Thyroid gland (tissue), 4 donors: ENCODE results near the gene MYADM. TPM values are rescaled to one million over a fixed set of nuclear protein-coding genes. Genes with fewer than 3 reads are reported as not detected.

Experiments
- DNase-seq, 2 donors: peaks; one replicate each; pipeline ENCODE4 v3.0.0-alpha.2; 2019
- H3K27ac ChIP-seq, 3 donors: fragments of 200-600 bp; sonication (generic); 1 replicate in 2 of 3; 2 replicates in 1 of 3; pipeline ENCODE4 v1.5.1; 2016 to 2019; ENCODE audit warnings: mild to moderate bottlenecking in 1 of 3, moderate library complexity in 1 of 3
- H3K27me3 ChIP-seq: fragments of 200-600 bp; sonication (generic); one replicate; pipeline ENCODE4 v1.5.1; 2019
- H3K36me3 ChIP-seq, 2 donors: fragments of 200-600 bp; sonication (generic); one replicate each; pipeline ENCODE4 v1.5.1; 2016 to 2019
- H3K4me1 ChIP-seq, 2 donors: fragments of 200-600 bp; sonication (generic); one replicate each; pipeline ENCODE4 v1.5.1; 2017 to 2019
- H3K4me3 ChIP-seq, 3 donors: fragments of 200-600 bp; sonication (generic); replicated peaks in 1 of 3; 1 replicate in 2 of 3; 2 replicates in 1 of 3; pipeline ENCODE4 v1.5.1; 2016; ENCODE audit warnings: mild to moderate bottlenecking in 1 of 3
- H3K9me3 ChIP-seq: fragments of 200-600 bp; sonication (generic); one replicate; pipeline ENCODE4 v1.5.1; 2017
- POLR2A ChIP-seq, 2 donors: fragments of 450-650 bp; IDR thresholded peaks; one replicate each; pipeline ENCODE4 v1.6.1; 2017; ENCODE audit warnings: antibody characterized with exemption in 2 of 2, mild to moderate bottlenecking in 2 of 2, moderate library complexity in 1 of 2
- WGBS, 2 donors: methylation state at CpG; one replicate each; pipeline ENCODE4 v1.1.5; 2017; 5-methylcytosine and 5-hydroxymethylcytosine counted together
- intact Hi-C: fragments of 100-400 bp; cut with DNase I; formaldehyde crosslinking; loops from one replicate; pipeline ENCODE4 v1.15.1; 2023
- total RNA-seq, 4 donors: library from RNA; depleted of rRNA; stranded (reverse); fragments of >200 nt; gene quantifications; one replicate each; pipeline ENCODE4 v1.2.3, GENCODE V29; 2016
- TF ChIP-seq, protein P1 (sequence below), 6 experiments: fragments of 200-600 bp in 3 of 6; fragments of 450-650 bp in 3 of 6; sonication (generic) in 3 of 6; IDR thresholded peaks; one replicate each; pipeline ENCODE4 v1.5.1; 2016 to 2019; ENCODE audit warnings: antibody characterized with exemption in 6 of 6, mild to moderate bottlenecking in 2 of 6, inconsistent platforms in 1 of 6, moderate library complexity in 1 of 6

The MYADM gene
- total RNA-seq, 4 donors from 2014 or later, result 16.4 to 37.8 (median 21.8) TPM

DNA sequence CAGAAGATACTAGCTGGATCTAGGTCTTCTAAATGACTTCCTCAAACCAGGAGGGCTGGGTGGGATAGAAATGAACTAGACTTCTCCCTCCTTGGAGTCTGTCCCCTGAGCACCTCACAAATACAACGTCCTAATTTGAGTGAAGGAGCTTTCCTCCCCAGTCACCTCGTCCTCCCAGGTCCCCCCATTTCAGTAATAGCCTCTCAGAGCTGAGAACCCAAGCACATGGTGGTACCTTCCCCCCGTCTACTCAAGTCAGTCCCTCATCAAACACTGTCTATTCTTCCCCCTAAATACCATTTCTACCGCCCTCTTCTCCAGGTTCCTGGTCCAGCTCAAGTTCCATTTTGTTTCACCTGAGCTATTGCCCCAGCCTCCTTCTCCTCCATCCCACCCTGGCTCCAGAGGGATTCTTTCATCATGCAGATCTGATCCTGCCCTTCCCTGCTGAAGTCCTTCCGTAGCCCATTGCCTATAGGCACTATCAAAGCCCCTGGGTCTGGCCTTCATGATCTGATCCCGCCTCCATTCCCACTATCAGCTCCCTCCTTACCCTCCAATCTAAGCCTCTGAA lies 9.1 kb downstream of the MYADM start:
- Histone ChIP-seq H3K4me1 (peaks cover 3 to 10% of the 10 kb centered on the region in 2 donors), H3K27me3 (no peaks in the 10 kb centered on the region), H3K9me3 (no peaks in the 10 kb centered on the region), H3K27ac (peak overlapping the region in 1 of 3 donors; percentile 28), H3K36me3 (peaks cover 14 to 15% of the 10 kb centered on the region in 2 donors), H3K4me3 (no peak overlapping the region)
- TF ChIP-seq, protein P1, sequence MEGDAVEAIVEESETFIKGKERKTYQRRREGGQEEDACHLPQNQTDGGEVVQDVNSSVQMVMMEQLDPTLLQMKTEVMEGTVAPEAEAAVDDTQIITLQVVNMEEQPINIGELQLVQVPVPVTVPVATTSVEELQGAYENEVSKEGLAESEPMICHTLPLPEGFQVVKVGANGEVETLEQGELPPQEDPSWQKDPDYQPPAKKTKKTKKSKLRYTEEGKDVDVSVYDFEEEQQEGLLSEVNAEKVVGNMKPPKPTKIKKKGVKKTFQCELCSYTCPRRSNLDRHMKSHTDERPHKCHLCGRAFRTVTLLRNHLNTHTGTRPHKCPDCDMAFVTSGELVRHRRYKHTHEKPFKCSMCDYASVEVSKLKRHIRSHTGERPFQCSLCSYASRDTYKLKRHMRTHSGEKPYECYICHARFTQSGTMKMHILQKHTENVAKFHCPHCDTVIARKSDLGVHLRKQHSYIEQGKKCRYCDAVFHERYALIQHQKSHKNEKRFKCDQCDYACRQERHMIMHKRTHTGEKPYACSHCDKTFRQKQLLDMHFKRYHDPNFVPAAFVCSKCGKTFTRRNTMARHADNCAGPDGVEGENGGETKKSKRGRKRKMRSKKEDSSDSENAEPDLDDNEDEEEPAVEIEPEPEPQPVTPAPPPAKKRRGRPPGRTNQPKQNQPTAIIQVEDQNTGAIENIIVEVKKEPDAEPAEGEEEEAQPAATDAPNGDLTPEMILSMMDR (IDR thresholded peaks at IDR 0.05), result no peak
- TF ChIP-seq POLR2A (IDR thresholded peaks at IDR 0.05), result no peak
- intact Hi-C loops, result no loop called here
- no peak for DNase-seq
- WGBS, 2 donors, result 86 to 93% methylated on average over 5 of the region's 6 CpGs

DNA sequence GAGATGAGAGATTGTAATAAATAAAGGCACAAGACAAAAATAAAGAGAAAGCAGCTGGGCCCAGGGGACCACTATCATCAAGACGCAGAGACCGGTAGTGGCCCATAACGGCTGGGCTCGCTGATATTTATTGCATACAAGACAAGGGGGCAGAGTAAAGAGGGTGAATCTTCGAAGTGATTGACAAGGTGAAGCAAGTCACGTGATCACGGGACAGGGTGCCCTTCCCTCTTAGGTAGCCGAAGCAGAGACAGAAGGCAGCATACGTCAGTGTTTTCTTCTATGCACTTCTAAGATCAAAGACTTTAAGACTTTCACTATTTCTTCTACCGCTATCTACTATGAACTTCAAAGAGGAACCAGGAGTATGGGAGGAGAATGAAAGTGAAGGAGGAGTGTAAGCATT lies 9.7 kb downstream of the MYADM start:
- TF ChIP-seq, protein P1 (IDR thresholded peaks at IDR 0.05), result no peak
- 79 to 84% methylated on average over 10 of the region's 10 CpGs for WGBS, 2 donors
- H3K27ac ChIP-seq, result no peak overlapping the region
- no peaks in the 10 kb centered on the region for H3K27me3 ChIP-seq
- H3K9me3 ChIP-seq, result no peaks in the 10 kb centered on the region
- intact Hi-C loops, result no loop called here
- no peak for DNase-seq
- peaks cover 14 to 15% of the 10 kb centered on the region in 2 donors for H3K36me3 ChIP-seq
- peaks cover 9 to 17% of the 10 kb centered on the region in 2 donors for H3K4me1 ChIP-seq
- H3K4me3 ChIP-seq, result no peak overlapping the region

DNA sequence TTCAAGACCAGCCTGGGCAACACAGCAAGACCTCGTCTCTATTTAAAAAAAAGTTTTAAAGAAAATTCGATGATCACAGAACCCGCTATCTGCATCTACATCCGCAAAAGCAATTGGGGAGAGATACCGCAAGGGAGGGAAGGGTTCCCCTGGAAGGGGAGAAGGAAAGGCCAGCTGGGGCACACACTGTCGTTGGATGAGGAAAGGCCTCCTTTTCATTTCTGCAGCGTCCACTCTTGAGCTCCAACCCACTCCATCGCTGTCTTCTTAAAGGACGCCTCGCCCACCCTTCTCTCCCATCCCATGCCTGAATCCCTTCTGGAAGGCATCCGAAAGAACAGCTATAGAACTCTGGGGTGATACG lies 11.1 kb downstream of the MYADM start:
- Histone ChIP-seq H3K27me3 (no peaks in the 10 kb centered on the region), H3K4me3 (peak overlapping the region in 2 of 3 donors; percentile 4 to 40), H3K36me3 (peaks cover 8 to 10% of the 10 kb centered on the region in 2 donors), H3K4me1 (peaks cover 9 to 19% of the 10 kb centered on the region in 2 donors), H3K9me3 (no peaks in the 10 kb centered on the region), H3K27ac (no peak overlapping the region)
- no peak for DNase-seq
- 42 to 43% methylated on average over 12 of the region's 12 CpGs for WGBS, 2 donors
- intact Hi-C loops, result no loop called here
- TF ChIP-seq, protein P1 (IDR thresholded peaks at IDR 0.05), result no peak
- no peak for TF ChIP-seq POLR2A (IDR thresholded peaks at IDR 0.05)

DNA sequence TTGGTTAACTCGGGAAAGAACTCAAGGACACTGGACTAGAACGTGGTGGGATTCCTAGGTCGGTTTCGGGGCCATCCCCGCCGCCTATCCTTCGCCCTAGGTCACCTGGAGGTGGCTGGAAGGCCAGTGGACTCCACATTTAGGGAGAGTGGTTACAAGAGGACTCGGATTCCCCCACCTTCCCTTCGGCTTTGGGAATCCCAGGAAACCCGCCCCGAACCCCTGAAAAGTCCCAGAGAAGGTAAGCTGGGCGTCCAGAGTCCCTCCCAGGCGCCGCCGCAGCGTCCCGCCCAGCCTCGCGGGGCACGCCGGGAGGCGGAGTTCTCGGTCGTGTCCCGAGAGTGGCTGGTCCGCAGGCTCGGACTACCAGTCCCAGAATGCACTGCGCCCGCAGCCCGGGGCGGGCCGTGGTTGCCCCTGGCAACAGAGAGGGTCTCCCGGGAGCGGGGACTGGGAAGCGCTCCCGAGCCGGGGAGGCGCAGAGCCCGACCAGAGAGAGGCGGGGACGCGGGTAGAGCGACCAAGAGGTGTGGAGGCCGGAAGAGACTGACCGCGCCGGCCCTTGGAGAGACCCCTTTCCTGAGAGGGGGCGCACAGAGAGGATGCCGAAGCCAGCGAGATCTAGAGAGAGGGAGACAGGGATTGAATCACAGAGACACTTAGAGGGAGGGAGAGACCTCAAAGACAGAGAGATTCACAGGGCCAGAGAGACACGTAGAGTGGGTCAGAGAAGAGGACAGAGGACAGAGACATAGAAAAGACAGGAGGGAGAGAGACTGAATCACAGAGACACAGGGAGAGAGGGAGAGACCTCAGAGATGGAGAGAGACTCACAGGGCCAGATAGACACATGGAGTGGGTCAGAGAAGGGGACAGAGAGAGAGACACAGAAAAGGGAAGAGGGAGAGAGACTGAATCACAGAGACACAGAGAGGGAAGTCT lies 11.7 kb downstream of the MYADM start:
- TF ChIP-seq, protein P1 (IDR thresholded peaks at IDR 0.05), result no peak
- no peak for TF ChIP-seq POLR2A (IDR thresholded peaks at IDR 0.05)
- intact Hi-C loops, result no loop called here
- peak; percentile 85 to 90 for DNase-seq
- peaks cover 9 to 19% of the 10 kb centered on the region in 2 donors for H3K4me1 ChIP-seq
- peaks cover 2 to 3% of the 10 kb centered on the region in 2 donors for H3K36me3 ChIP-seq
- H3K27ac ChIP-seq, result no peak overlapping the region
- H3K27me3 ChIP-seq, result peaks cover 3% of the 10 kb centered on the region
- H3K4me3 ChIP-seq, result peak overlapping the region; percentile 4 to 46 (median 40)
- WGBS, 2 donors, result 3 to 7% methylated on average over 33 of the region's 51 CpGs
- no peaks in the 10 kb centered on the region for H3K9me3 ChIP-seq
